OCI-LY1 (cell line): ENCODE data around the gene CREB5.

ENCODE experiments used
- EZH2 ChIP-seq: fragments of 200-600 bp; sonication (generic), shearing (Covaris generic); IDR thresholded peaks from 2 replicates; pipeline ENCODE4 v1.8.0; 2017; ENCODE audit warnings: borderline replicate concordance, mixed run types, mild to moderate bottlenecking, antibody characterized with exemption, low read length, moderate library complexity, mixed read lengths
- TF ChIP-seq, protein P1 (sequence below): fragments of 200-600 bp; sonication (generic), shearing (Covaris generic); IDR thresholded peaks from 2 replicates; pipeline ENCODE4 v1.5.1; 2017; ENCODE audit warnings: mild to moderate bottlenecking, antibody characterized with exemption, low read length, moderate library complexity, mixed read lengths

DNA sequence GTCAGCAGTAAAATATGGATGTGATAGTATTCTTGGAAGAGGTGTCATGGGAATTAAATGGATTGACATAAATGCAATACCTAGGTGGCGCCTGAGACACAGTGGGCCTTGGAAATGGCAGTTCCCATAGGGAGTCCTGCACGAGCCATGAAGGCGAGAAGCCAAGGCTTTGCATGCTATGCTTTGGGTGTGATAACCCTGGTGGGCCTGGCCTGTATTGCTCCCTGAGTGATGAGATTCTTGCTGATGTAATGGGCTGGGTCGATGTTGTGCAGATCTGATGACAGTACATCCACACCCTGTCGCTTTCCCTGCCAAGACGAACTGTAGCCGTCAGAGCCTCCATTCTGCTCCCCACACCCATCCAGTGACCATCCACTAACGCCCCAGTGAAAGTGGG lies 46.4 kb downstream of the CREB5 start:
- TF ChIP-seq, protein P1, sequence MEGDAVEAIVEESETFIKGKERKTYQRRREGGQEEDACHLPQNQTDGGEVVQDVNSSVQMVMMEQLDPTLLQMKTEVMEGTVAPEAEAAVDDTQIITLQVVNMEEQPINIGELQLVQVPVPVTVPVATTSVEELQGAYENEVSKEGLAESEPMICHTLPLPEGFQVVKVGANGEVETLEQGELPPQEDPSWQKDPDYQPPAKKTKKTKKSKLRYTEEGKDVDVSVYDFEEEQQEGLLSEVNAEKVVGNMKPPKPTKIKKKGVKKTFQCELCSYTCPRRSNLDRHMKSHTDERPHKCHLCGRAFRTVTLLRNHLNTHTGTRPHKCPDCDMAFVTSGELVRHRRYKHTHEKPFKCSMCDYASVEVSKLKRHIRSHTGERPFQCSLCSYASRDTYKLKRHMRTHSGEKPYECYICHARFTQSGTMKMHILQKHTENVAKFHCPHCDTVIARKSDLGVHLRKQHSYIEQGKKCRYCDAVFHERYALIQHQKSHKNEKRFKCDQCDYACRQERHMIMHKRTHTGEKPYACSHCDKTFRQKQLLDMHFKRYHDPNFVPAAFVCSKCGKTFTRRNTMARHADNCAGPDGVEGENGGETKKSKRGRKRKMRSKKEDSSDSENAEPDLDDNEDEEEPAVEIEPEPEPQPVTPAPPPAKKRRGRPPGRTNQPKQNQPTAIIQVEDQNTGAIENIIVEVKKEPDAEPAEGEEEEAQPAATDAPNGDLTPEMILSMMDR: peak; percentile 4; the same call in 1 of the 2 replicates
- TF ChIP-seq EZH2: no peak
